Measurements from ENCODE around the gene DELE1.

GRCh38 chr5:141879941-141880738 is 43.5 kb upstream of the DELE1 start:
- TF ChIP-seq, protein P1, sequence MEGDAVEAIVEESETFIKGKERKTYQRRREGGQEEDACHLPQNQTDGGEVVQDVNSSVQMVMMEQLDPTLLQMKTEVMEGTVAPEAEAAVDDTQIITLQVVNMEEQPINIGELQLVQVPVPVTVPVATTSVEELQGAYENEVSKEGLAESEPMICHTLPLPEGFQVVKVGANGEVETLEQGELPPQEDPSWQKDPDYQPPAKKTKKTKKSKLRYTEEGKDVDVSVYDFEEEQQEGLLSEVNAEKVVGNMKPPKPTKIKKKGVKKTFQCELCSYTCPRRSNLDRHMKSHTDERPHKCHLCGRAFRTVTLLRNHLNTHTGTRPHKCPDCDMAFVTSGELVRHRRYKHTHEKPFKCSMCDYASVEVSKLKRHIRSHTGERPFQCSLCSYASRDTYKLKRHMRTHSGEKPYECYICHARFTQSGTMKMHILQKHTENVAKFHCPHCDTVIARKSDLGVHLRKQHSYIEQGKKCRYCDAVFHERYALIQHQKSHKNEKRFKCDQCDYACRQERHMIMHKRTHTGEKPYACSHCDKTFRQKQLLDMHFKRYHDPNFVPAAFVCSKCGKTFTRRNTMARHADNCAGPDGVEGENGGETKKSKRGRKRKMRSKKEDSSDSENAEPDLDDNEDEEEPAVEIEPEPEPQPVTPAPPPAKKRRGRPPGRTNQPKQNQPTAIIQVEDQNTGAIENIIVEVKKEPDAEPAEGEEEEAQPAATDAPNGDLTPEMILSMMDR (conservative IDR thresholded peaks at IDR 0.05; ENCODE audit: low read depth, low read length), result no peak
- no peak for TF ChIP-seq EZH2 (IDR thresholded peaks at IDR 0.05; ENCODE audit: borderline replicate concordance, low read depth, low read length, poor library complexity, severe bottlenecking)
